CD4-positive, alpha-beta T cell treated with Interleukin-4 for 4 hours (primary cell): ENCODE data around the gene OXSR1.

Experiments used
- DNase-seq: peaks from one replicate; pipeline ENCODE4 v3.0.0-alpha.2; 2020

Gene OXSR1

GRCh38 chr3:38169027-38169317, 3.6 kb downstream of the OXSR1 start:
- peak; percentile 26 for DNase-seq

GRCh38 chr3:38170722-38171121, 5.4 kb downstream of the OXSR1 start:
- no peak for DNase-seq

GRCh38 chr3:38171622-38172021, 6.3 kb downstream of the OXSR1 start:
- DNase-seq = no peak

- peak; percentile 15 for DNase-seq
Observed at GRCh38 chr3:38173834-38174418, 8.6 kb downstream of the OXSR1 start.

- no peak for DNase-seq
Observed at GRCh38 chr3:38177181-38177580, 11.8 kb downstream of the OXSR1 start.

GRCh38 chr3:38186781-38187180, 21.4 kb downstream of the OXSR1 start:
- no peak for DNase-seq

- no peak for DNase-seq
Observed at GRCh38 chr3:38190481-38190881, 25.1 kb downstream of the OXSR1 start.

GRCh38 chr3:38202931-38203330, 37.6 kb downstream of the OXSR1 start:
- peak; percentile 5 for DNase-seq

GRCh38 chr3:38203690-38204089, 38.4 kb downstream of the OXSR1 start:
- DNase-seq = no peak

GRCh38 chr3:38204599-38205471, 39.5 kb downstream of the OXSR1 start:
- DNase-seq = no peak

- DNase-seq = no peak
Observed at GRCh38 chr3:38205472-38205805, 40.1 kb downstream of the OXSR1 start.

- DNase-seq = no peak
Observed at GRCh38 chr3:38207254-38208003, 42.1 kb downstream of the OXSR1 start.

- DNase-seq = peak; percentile 15
Observed at GRCh38 chr3:38210141-38210757, 44.9 kb downstream of the OXSR1 start.

GRCh38 chr3:38212141-38212540, 46.8 kb downstream of the OXSR1 start:
- DNase-seq = no peak

- DNase-seq = no peak
Observed at GRCh38 chr3:38214560-38214959, 49.2 kb downstream of the OXSR1 start.

- no peak for DNase-seq
Observed at GRCh38 chr3:38219609-38220197, 54.4 kb downstream of the OXSR1 start.

GRCh38 chr3:38221005-38221404, 55.7 kb downstream of the OXSR1 start:
- DNase-seq = no peak

- no peak for DNase-seq
Observed at GRCh38 chr3:38222032-38222634, 56.8 kb downstream of the OXSR1 start.

- DNase-seq = no peak
Observed at GRCh38 chr3:38224357-38224756, 59.0 kb downstream of the OXSR1 start.

- no peak for DNase-seq
Observed at GRCh38 chr3:38226273-38226672, 60.9 kb downstream of the OXSR1 start.

- DNase-seq = no peak
Observed at GRCh38 chr3:38227989-38228388, 62.7 kb downstream of the OXSR1 start.

GRCh38 chr3:38229036-38229435, 63.7 kb downstream of the OXSR1 start:
- no peak for DNase-seq

GRCh38 chr3:38232701-38233100, 67.4 kb downstream of the OXSR1 start:
- DNase-seq = no peak
